Measurements from ENCODE around the gene AR.

The AR gene

DNA sequence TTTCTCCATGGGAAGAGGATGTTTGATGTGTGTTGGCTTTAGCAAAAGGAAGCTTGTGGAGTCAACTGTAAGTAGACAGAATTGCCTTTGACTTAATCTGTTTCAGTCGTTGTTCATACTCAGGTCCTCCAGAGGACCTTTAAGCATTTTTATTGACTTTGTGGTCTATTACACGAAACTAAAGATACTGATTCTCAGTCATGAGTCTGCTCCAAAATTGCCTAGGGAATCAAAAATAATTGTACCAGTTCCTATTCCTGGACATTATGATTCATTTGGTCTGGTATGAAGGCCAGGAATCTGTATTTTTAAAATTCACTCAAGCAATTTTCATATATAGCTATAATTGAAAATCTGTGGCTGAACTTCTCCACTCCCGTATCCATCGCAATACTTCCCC, 38.6 kb downstream of the AR start:
- TF ChIP-seq POLR2A (IDR thresholded peaks at IDR 0.05; ENCODE audit: low read depth, low read length) = no peak
- TF ChIP-seq POLR2AphosphoS5 (IDR thresholded peaks at IDR 0.05; ENCODE audit: low read depth, low read length) = no peak
- TF ChIP-seq TAF1 (IDR thresholded peaks at IDR 0.05; ENCODE audit: borderline replicate concordance, low read depth, low read length) = no peak
- FAIRE-seq = no peak
- no peak for DNase-seq (ENCODE audit: insufficient read length)

DNA sequence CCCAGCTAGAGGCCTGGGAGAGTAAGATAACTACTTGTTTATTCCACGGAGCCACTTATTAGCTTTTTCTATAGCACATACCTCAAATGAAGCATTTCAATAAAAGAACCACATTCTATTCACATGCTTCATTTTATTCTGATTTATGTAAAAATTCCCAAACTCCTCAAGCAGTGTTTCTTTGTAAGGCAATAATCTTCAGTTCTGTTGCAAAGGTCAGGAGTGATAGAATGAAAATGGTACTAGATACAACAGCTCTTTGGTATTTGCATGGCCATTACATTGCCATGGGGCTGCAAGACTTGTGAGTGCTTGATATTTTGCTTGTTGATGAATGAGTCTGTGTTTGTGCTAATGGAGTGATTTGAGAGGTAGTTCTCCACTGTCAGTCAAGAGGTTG, 39.4 kb downstream of the AR start:
- DNase-seq (ENCODE audit: insufficient read length) (no peak), FAIRE-seq (no peak)
- TF ChIP-seq TAF1 (IDR thresholded peaks at IDR 0.05; ENCODE audit: borderline replicate concordance, low read depth, low read length) = no peak
- TF ChIP-seq POLR2AphosphoS5 (IDR thresholded peaks at IDR 0.05; ENCODE audit: low read depth, low read length) = no peak
- no peak for TF ChIP-seq POLR2A (IDR thresholded peaks at IDR 0.05; ENCODE audit: low read depth, low read length)

GRCh38 chrX:67585401-67585800, 41.6 kb downstream of the AR start:
- TF ChIP-seq POLR2A (IDR thresholded peaks at IDR 0.05; ENCODE audit: low read depth, low read length) (no peak), TAF1 (IDR thresholded peaks at IDR 0.05; ENCODE audit: borderline replicate concordance, low read depth, low read length) (no peak), POLR2AphosphoS5 (IDR thresholded peaks at IDR 0.05; ENCODE audit: low read depth, low read length) (no peak)
- FAIRE-seq = no peak

GRCh38 chrX:67587946-67588624, 44.3 kb downstream of the AR start:
- FAIRE-seq (no peak), DNase-seq (ENCODE audit: insufficient read length) (no peak)
- TF ChIP-seq POLR2AphosphoS5 (IDR thresholded peaks at IDR 0.05; ENCODE audit: low read depth, low read length) (no peak), TAF1 (IDR thresholded peaks at IDR 0.05; ENCODE audit: borderline replicate concordance, low read depth, low read length) (no peak), POLR2A (IDR thresholded peaks at IDR 0.05; ENCODE audit: low read depth, low read length) (no peak)

More at GRCh38 chrX:67585401-67585800, 41.6 kb downstream of the AR start:
- no peak for DNase-seq (ENCODE audit: insufficient read length)

GRCh38 chrX:67596839-67597790, 53.3 kb downstream of the AR start:
- FAIRE-seq (no peak), DNase-seq (ENCODE audit: insufficient read length) (no peak)
- TF ChIP-seq TAF1 (IDR thresholded peaks at IDR 0.05; ENCODE audit: borderline replicate concordance, low read depth, low read length) (no peak), POLR2A (IDR thresholded peaks at IDR 0.05; ENCODE audit: low read depth, low read length) (no peak), POLR2AphosphoS5 (IDR thresholded peaks at IDR 0.05; ENCODE audit: low read depth, low read length) (no peak)

- FAIRE-seq (no peak), DNase-seq (ENCODE audit: insufficient read length) (no peak)
- TF ChIP-seq POLR2A (IDR thresholded peaks at IDR 0.05; ENCODE audit: low read depth, low read length) (no peak), TAF1 (IDR thresholded peaks at IDR 0.05; ENCODE audit: borderline replicate concordance, low read depth, low read length) (no peak), POLR2AphosphoS5 (IDR thresholded peaks at IDR 0.05; ENCODE audit: low read depth, low read length) (no peak)
Measured at GRCh38 chrX:67599532-67599931, 55.7 kb downstream of the AR start.

- FAIRE-seq (no peak), DNase-seq (ENCODE audit: insufficient read length) (no peak)
- no peak for TF ChIP-seq POLR2A (IDR thresholded peaks at IDR 0.05; ENCODE audit: low read depth, low read length)
- no peak for TF ChIP-seq POLR2AphosphoS5 (IDR thresholded peaks at IDR 0.05; ENCODE audit: low read depth, low read length)
- TF ChIP-seq TAF1 (IDR thresholded peaks at IDR 0.05; ENCODE audit: borderline replicate concordance, low read depth, low read length) = no peak
Measured at GRCh38 chrX:67601771-67602170, 58.0 kb downstream of the AR start.

- DNase-seq (ENCODE audit: insufficient read length) = no peak
- TF ChIP-seq POLR2AphosphoS5 (IDR thresholded peaks at IDR 0.05; ENCODE audit: low read depth, low read length) = no peak
- no peak for TF ChIP-seq POLR2A (IDR thresholded peaks at IDR 0.05; ENCODE audit: low read depth, low read length)
- TF ChIP-seq TAF1 (IDR thresholded peaks at IDR 0.05; ENCODE audit: borderline replicate concordance, low read depth, low read length) = no peak
Measured at GRCh38 chrX:67604979-67605703, 61.3 kb downstream of the AR start.

GRCh38 chrX:67607466-67607865, 63.6 kb downstream of the AR start:
- TF ChIP-seq TAF1 (IDR thresholded peaks at IDR 0.05; ENCODE audit: borderline replicate concordance, low read depth, low read length) = no peak
- FAIRE-seq (no peak), DNase-seq (ENCODE audit: insufficient read length) (no peak)

More at GRCh38 chrX:67604979-67605703, 61.3 kb downstream of the AR start:
- FAIRE-seq = no peak

DNA sequence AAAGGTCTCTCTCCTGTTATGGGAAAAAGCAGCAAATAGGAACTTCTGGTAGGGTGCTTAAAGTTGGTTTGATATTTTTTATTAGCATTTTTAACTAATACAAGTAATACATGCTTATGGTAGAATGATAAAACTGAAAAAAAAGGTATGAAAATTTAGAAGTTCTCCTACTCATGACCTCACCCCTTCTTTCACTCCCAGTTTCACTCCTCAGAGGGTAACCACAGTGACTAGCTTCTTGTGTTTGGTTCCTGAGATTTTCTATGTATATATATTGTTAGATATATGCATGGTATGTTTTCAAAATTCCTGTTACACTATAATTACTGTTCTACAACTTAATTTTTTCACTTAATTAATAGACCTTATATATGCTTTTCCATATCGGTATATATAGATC, 66.5 kb downstream of the AR start:
- DNase-seq (ENCODE audit: insufficient read length) (no peak), FAIRE-seq (no peak)
- no peak for TF ChIP-seq POLR2A (IDR thresholded peaks at IDR 0.05; ENCODE audit: low read depth, low read length)
- no peak for TF ChIP-seq TAF1 (IDR thresholded peaks at IDR 0.05; ENCODE audit: borderline replicate concordance, low read depth, low read length)
- no peak for TF ChIP-seq POLR2AphosphoS5 (IDR thresholded peaks at IDR 0.05; ENCODE audit: low read depth, low read length)

- TF ChIP-seq POLR2AphosphoS5 (IDR thresholded peaks at IDR 0.05; ENCODE audit: low read depth, low read length) (no peak), TAF1 (IDR thresholded peaks at IDR 0.05; ENCODE audit: borderline replicate concordance, low read depth, low read length) (no peak), POLR2A (IDR thresholded peaks at IDR 0.05; ENCODE audit: low read depth, low read length) (no peak)
- DNase-seq (ENCODE audit: insufficient read length) (no peak), FAIRE-seq (no peak)
Measured at GRCh38 chrX:67612231-67612630, 68.4 kb downstream of the AR start.

Data from GM12892 (cell line).